ENCODE measurements around the gene NAPEPLD.

Gene NAPEPLD

GRCh38 chr7:103116991-103117390 is 31.9 kb downstream of the NAPEPLD start:
- TF ChIP-seq SIN3A (IDR thresholded peaks at IDR 0.05; ENCODE audit: borderline replicate concordance, insufficient read depth, low read length), result no peak
- no peak for TF ChIP-seq REST (IDR thresholded peaks at IDR 0.05; ENCODE audit: insufficient read depth in 1 of 2, low read depth in 2 of 2, low read length in 2 of 2)
- TF ChIP-seq FOXP2 (optimal IDR thresholded peaks at IDR 0.05; ENCODE audit: borderline replicate concordance, extremely low read depth, extremely low read length, insufficient read depth), result no peak
- no peak for TF ChIP-seq POLR2AphosphoS5 (IDR thresholded peaks at IDR 0.05; ENCODE audit: low read depth, low read length)
- TF ChIP-seq TAF1 (IDR thresholded peaks at IDR 0.05; ENCODE audit: borderline replicate concordance, insufficient read depth, low read length), result no peak

- TF ChIP-seq REST (IDR thresholded peaks at IDR 0.05; ENCODE audit: insufficient read depth in 1 of 2, low read depth in 2 of 2, low read length in 2 of 2), result no peak
- no peak for TF ChIP-seq SIN3A (IDR thresholded peaks at IDR 0.05; ENCODE audit: borderline replicate concordance, insufficient read depth, low read length)
- TF ChIP-seq POLR2AphosphoS5 (IDR thresholded peaks at IDR 0.05; ENCODE audit: low read depth, low read length), result no peak
Observed at GRCh38 chr7:103116511-103116910, 32.4 kb downstream of the NAPEPLD start.

DNA sequence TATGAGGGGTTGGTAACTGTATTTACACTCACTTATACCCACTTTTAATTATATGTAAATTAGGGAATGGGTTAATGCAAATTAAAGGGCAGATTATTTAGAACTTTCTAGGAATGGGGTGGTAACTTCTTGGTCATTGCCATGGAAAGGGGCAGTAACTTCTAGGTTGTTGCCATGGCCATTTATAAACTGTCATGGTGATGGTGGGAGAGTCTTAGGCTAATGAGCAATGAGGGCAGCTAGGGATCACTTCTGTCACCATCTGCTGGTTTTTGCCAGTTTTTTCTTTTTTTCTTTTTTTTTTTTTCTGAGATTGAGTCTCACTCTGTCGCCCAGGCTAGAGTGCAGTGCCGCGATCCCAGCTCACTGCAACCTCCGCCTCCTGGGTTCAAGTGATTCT is 33.1 kb downstream of the NAPEPLD start:
- no peak for TF ChIP-seq FOXP2 (optimal IDR thresholded peaks at IDR 0.05; ENCODE audit: borderline replicate concordance, extremely low read depth, extremely low read length, insufficient read depth)
- no peak for TF ChIP-seq REST (IDR thresholded peaks at IDR 0.05; ENCODE audit: insufficient read depth in 1 of 2, low read depth in 2 of 2, low read length in 2 of 2)
- TF ChIP-seq TAF1 (IDR thresholded peaks at IDR 0.05; ENCODE audit: borderline replicate concordance, insufficient read depth, low read length), result no peak
- TF ChIP-seq SIN3A (IDR thresholded peaks at IDR 0.05; ENCODE audit: borderline replicate concordance, insufficient read depth, low read length), result no peak
- no peak for TF ChIP-seq POLR2AphosphoS5 (IDR thresholded peaks at IDR 0.05; ENCODE audit: low read depth, low read length)

DNA sequence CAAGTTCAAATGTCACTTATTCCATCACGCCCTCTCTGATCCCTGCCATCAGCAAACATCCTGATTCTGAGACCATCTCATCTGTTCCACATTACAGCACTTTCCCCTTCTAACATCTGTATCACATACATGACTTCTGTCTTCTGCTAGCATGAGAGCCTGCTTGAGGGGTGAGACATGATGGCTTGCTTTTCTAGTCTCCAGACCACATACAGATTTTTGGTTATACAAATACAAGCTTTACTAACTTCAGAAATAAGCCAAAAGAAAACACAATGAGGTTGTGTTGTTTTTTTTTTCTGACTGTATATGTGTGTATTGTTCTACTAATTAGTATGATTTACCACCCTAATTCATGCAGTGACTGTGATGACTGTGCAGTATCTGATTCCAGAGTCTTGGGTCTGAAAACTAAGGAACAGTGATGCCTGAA is 34.3 kb downstream of the NAPEPLD start:
- TF ChIP-seq TAF1 (IDR thresholded peaks at IDR 0.05; ENCODE audit: borderline replicate concordance, insufficient read depth, low read length) (no peak), REST (IDR thresholded peaks at IDR 0.05; ENCODE audit: insufficient read depth in 1 of 2, low read depth in 2 of 2, low read length in 2 of 2) (no peak), FOXP2 (optimal IDR thresholded peaks at IDR 0.05; ENCODE audit: borderline replicate concordance, extremely low read depth, extremely low read length, insufficient read depth) (no peak), POLR2AphosphoS5 (IDR thresholded peaks at IDR 0.05; ENCODE audit: low read depth, low read length) (no peak), SIN3A (IDR thresholded peaks at IDR 0.05; ENCODE audit: borderline replicate concordance, insufficient read depth, low read length) (no peak)

- no peak for TF ChIP-seq FOXP2 (optimal IDR thresholded peaks at IDR 0.05; ENCODE audit: borderline replicate concordance, extremely low read depth, extremely low read length, insufficient read depth)
- TF ChIP-seq REST (IDR thresholded peaks at IDR 0.05; ENCODE audit: insufficient read depth in 1 of 2, low read depth in 2 of 2, low read length in 2 of 2), result no peak
- TF ChIP-seq POLR2AphosphoS5 (IDR thresholded peaks at IDR 0.05; ENCODE audit: low read depth, low read length), result no peak
- no peak for TF ChIP-seq TAF1 (IDR thresholded peaks at IDR 0.05; ENCODE audit: borderline replicate concordance, insufficient read depth, low read length)
- TF ChIP-seq SIN3A (IDR thresholded peaks at IDR 0.05; ENCODE audit: borderline replicate concordance, insufficient read depth, low read length), result no peak
Observed at GRCh38 chr7:103113164-103113563, 35.7 kb downstream of the NAPEPLD start.

All from PFSK-1 (cell line).